ENCODE data around the gene HRH3. TPM values are rescaled to one million over a fixed set of nuclear protein-coding genes. Genes with fewer than 3 reads are reported as not detected.

Gene HRH3
- total RNA-seq, 1 donor = not detected

DNA sequence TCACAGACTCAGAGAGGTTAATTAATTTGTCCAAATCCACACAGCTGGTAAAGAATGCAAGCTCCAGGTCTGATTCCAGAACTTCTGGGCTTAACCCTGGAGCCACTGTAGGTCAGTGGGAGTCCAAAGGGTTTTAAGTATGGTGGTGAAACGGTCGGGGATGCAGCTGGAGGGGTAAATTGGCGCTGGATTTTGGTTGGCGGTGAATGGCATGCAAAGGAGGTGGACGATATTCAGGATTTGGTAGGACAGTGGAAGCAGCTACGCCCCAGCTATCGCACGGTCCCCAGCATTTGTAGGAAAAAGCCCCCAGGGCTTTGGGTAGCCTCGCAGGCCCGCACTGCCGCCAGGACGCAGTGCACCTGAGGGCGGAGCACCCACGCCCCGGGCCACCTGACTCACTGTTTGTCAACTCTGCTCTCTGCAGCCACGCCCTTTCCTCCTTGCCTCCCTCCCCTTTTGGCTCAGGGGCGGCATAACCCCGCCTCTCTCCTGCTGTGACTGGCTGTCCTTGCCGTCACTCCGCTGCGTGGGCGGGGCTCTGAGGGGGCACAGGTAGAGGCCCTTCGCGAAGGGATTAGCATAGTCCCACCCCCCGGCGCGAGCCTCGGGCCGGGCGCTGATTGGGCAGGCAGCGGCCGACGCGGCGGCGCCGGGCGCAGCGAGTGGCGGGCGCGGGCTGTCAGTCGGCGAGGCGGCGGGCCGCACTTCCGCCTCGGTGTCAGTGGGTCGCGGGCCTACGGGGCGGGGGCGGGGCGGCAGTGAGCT lies 17.9 kb upstream of the HRH3 start, which contains the start of gene OSBPL2:
Gene OSBPL2 (plus strand): TSS at position 721 of the 768 bp plus-strand sequence. CDS start 17,664 bp downstream, outside the sequence.
- no peaks in the 10 kb centered on the region for H3K9me3 ChIP-seq (ENCODE audit: low read depth, low read length)
- no peaks in the 10 kb centered on the region for H3K27me3 ChIP-seq (ENCODE audit: insufficient read depth, low read length)
- peak within 1 kb of the TSS; percentile 48 for H3K4me3 ChIP-seq (ENCODE audit: low read length)
- H3K4me1 ChIP-seq (ENCODE audit: insufficient read depth, low read length) = peaks cover 41% of the 10 kb centered on the region

- Histone ChIP-seq H3K27me3 (ENCODE audit: insufficient read depth, low read length) (no peaks in the 10 kb centered on the region), H3K4me1 (ENCODE audit: insufficient read depth, low read length) (peaks cover 40% of the 10 kb centered on the region), H3K9me3 (ENCODE audit: low read depth, low read length) (no peaks in the 10 kb centered on the region), H3K4me3 (ENCODE audit: low read length) (no peak overlapping the region)
These were observed 17.4 kb upstream of the HRH3 start for GRCh38 chr20:62237514-62237800.

- Histone ChIP-seq H3K9me3 (ENCODE audit: low read depth, low read length) (no peaks in the 10 kb centered on the region), H3K27me3 (ENCODE audit: insufficient read depth, low read length) (no peaks in the 10 kb centered on the region), H3K4me3 (ENCODE audit: low read length) (no peak overlapping the region), H3K4me1 (ENCODE audit: insufficient read depth, low read length) (peaks cover 37% of the 10 kb centered on the region)
These were observed 16.9 kb upstream of the HRH3 start for GRCh38 chr20:62236766-62237513.

GRCh38 chr20:62236200-62236599 lies 16.1 kb upstream of the HRH3 start:
- H3K4me1 ChIP-seq (ENCODE audit: insufficient read depth, low read length) = peaks cover 29% of the 10 kb centered on the region
- no peak overlapping the region for H3K4me3 ChIP-seq (ENCODE audit: low read length)
- no peaks in the 10 kb centered on the region for H3K9me3 ChIP-seq (ENCODE audit: low read depth, low read length)
- H3K27me3 ChIP-seq (ENCODE audit: insufficient read depth, low read length) = no peaks in the 10 kb centered on the region

DNA sequence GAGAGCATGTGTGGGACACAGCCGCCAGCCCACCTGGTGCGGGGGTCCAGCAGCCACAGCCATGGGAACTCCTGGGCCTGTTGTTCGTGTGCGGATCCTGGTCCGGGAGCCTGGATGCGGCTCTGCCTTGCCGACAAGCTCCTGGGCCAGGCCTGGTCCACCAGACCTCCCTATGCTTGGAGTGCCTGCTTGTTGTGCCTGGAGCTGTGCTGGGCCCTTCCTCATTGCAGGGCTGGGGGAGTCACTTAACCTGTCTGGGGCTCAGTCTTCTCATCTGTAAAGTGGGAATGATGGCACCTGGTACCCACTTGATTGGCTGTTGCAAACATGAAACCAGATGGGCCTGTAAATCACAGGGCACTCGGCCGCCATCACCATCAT lies 15.7 kb upstream of the HRH3 start:
- peaks cover 26% of the 10 kb centered on the region for H3K4me1 ChIP-seq (ENCODE audit: insufficient read depth, low read length)
- no peaks in the 10 kb centered on the region for H3K9me3 ChIP-seq (ENCODE audit: low read depth, low read length)
- no peaks in the 10 kb centered on the region for H3K27me3 ChIP-seq (ENCODE audit: insufficient read depth, low read length)
- H3K4me3 ChIP-seq (ENCODE audit: low read length) = no peak overlapping the region

- H3K27me3 ChIP-seq (ENCODE audit: insufficient read depth, low read length) = no peaks in the 10 kb centered on the region
- no peaks in the 10 kb centered on the region for H3K9me3 ChIP-seq (ENCODE audit: low read depth, low read length)
- H3K4me3 ChIP-seq (ENCODE audit: low read length) = no peak overlapping the region
- peaks cover 20% of the 10 kb centered on the region for H3K4me1 ChIP-seq (ENCODE audit: insufficient read depth, low read length)
These were observed 15.1 kb upstream of the HRH3 start for GRCh38 chr20:62235001-62235776.

DNA sequence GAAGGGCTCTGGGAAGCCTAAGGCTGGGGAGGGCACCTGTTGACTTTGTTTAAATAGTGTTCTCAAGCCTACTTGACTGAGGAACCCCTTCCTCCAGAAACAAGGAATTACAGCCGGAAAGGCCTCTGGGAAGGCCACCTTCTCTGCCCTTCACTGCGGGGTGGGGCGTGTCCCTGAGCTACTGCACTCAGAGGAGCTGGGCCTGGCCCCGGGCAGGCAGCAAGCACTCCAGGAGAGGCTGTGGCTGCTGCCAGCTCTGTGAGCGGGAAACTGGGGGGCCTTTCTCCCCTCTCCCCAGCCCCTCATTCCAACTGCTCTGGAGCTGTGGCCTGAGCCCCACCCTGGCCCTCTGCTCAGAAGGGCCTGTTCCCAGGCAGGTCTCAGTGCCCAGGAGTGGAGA lies 14.3 kb upstream of the HRH3 start:
- Histone ChIP-seq H3K9me3 (ENCODE audit: low read depth, low read length) (no peaks in the 10 kb centered on the region), H3K4me1 (ENCODE audit: insufficient read depth, low read length) (peaks cover 12% of the 10 kb centered on the region), H3K27me3 (ENCODE audit: insufficient read depth, low read length) (no peaks in the 10 kb centered on the region), H3K4me3 (ENCODE audit: low read length) (no peak overlapping the region)

DNA sequence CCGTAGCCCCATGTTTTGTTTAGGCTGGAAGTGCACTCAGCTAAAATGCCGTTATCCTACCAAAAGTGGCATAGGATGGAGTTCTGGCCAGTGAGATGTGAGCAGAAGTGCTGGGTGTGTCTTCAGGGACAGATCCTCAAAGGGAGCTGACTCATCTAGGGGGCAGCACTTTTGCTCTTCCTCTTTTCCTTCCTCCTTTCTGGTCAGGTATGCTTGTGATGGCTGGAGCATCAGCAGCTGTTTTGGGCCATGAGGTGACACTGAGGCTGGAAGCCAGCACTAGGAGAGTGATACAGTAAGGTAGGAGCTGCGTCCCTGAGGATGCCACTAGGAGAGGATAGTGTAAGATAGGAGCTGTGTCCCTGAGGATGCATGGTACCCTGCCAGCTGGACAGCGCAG lies 13.6 kb upstream of the HRH3 start:
- Histone ChIP-seq H3K4me3 (ENCODE audit: low read length) (no peak overlapping the region), H3K27me3 (ENCODE audit: insufficient read depth, low read length) (no peaks in the 10 kb centered on the region), H3K4me1 (ENCODE audit: insufficient read depth, low read length) (peaks cover 7% of the 10 kb centered on the region), H3K9me3 (ENCODE audit: low read depth, low read length) (no peaks in the 10 kb centered on the region)

GRCh38 chr20:62232770-62233645 lies 12.9 kb upstream of the HRH3 start:
- peaks cover 7% of the 10 kb centered on the region for H3K4me1 ChIP-seq (ENCODE audit: insufficient read depth, low read length)
- H3K4me3 ChIP-seq (ENCODE audit: low read length) = no peak overlapping the region
- no peaks in the 10 kb centered on the region for H3K9me3 ChIP-seq (ENCODE audit: low read depth, low read length)
- no peaks in the 10 kb centered on the region for H3K27me3 ChIP-seq (ENCODE audit: insufficient read depth, low read length)

DNA sequence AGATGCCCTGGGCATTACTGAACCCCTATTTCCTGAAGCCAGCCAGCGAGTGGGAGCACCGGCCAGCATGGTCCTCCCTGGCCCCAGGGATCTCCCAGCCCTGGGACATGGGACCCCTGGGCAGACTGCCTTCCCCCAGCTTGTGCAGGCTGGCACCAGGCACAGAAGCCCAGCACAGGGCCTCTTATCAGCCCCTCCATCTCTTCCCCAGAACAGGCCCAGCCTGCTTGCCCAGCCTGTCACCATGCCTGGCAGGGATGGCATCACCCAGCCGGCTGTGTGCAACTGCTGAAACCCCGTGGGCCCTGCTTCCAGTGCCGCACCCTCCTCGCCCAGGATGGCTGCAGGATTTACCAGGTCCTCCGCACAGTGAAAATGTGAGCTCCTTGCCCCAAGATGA lies 12.1 kb upstream of the HRH3 start:
- H3K9me3 ChIP-seq (ENCODE audit: low read depth, low read length) = no peaks in the 10 kb centered on the region
- no peaks in the 10 kb centered on the region for H3K27me3 ChIP-seq (ENCODE audit: insufficient read depth, low read length)
- no peaks in the 10 kb centered on the region for H3K4me1 ChIP-seq (ENCODE audit: insufficient read depth, low read length)
- H3K4me3 ChIP-seq (ENCODE audit: low read length) = no peak overlapping the region

- Histone ChIP-seq H3K27me3 (ENCODE audit: insufficient read depth, low read length) (no peaks in the 10 kb centered on the region), H3K9me3 (ENCODE audit: low read depth, low read length) (no peaks in the 10 kb centered on the region), H3K4me3 (ENCODE audit: low read length) (no peak overlapping the region), H3K4me1 (ENCODE audit: insufficient read depth, low read length) (no peaks in the 10 kb centered on the region)
These were observed 11.2 kb upstream of the HRH3 start for GRCh38 chr20:62231292-62231691.

DNA sequence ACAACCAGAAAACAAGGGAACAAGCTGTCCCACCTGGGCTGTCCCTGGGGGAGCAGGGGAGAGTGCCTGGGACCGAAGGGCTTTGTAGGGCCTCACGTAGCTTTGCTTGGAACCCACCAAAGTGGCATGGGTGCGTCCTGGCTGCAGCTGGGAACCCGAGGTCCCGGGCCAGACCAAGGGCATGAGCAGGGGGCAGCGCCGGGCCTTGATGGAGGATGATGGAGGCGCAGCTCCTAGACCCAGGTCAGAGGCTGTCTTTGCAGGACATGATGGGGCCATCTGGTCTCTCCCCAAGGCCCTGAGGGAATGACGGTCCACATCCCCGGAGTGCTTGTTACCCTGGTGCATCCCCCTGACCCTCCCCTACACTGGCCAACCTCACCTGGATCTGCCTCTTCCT lies 10.6 kb upstream of the HRH3 start:
- Histone ChIP-seq H3K4me3 (ENCODE audit: low read length) (no peak overlapping the region), H3K27me3 (ENCODE audit: insufficient read depth, low read length) (no peaks in the 10 kb centered on the region), H3K9me3 (ENCODE audit: low read depth, low read length) (no peaks in the 10 kb centered on the region), H3K4me1 (ENCODE audit: insufficient read depth, low read length) (no peaks in the 10 kb centered on the region)

- no peaks in the 10 kb centered on the region for H3K4me1 ChIP-seq (ENCODE audit: insufficient read depth, low read length)
- no peaks in the 10 kb centered on the region for H3K9me3 ChIP-seq (ENCODE audit: low read depth, low read length)
- H3K4me3 ChIP-seq (ENCODE audit: low read length) = no peak overlapping the region
- no peaks in the 10 kb centered on the region for H3K27me3 ChIP-seq (ENCODE audit: insufficient read depth, low read length)
These were observed 10.2 kb upstream of the HRH3 start for GRCh38 chr20:62230276-62230675.

GRCh38 chr20:62229667-62230066 lies 9.6 kb upstream of the HRH3 start:
- Histone ChIP-seq H3K27me3 (ENCODE audit: insufficient read depth, low read length) (no peaks in the 10 kb centered on the region), H3K4me3 (ENCODE audit: low read length) (no peak overlapping the region), H3K9me3 (ENCODE audit: low read depth, low read length) (no peaks in the 10 kb centered on the region), H3K4me1 (ENCODE audit: insufficient read depth, low read length) (no peaks in the 10 kb centered on the region)
